Kidney glomerular epithelial cell (primary cell): Measurements from ENCODE around the gene SETD7.

ENCODE experiments used
- DNase-seq: peaks from one replicate; lab custom pipeline; 2025; lab: John Stamatoyannopoulos, UW

The SETD7 gene

GRCh38 chr4:139550724-139551429 is 5.1 kb downstream of the SETD7 start:
- no peak for DNase-seq

DNA sequence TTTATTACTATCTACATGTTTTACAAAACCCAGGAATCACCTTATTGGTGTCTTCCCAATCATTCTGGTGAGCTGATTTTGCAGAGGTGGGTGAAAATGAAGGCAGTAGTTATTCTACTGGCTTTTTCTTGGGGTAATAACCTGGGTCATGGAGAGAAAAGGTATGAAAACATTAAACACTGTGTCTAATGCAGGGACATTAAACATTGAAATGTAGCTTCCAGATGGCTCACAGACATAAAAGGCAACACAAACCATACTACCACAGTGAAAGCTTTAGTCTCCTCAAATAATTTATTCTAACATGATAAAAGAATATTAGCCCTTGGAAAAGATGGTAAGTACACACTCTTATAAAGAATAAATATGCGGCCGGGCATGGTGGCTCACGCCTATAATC is 8.0 kb downstream of the SETD7 start:
- no peak for DNase-seq

DNA sequence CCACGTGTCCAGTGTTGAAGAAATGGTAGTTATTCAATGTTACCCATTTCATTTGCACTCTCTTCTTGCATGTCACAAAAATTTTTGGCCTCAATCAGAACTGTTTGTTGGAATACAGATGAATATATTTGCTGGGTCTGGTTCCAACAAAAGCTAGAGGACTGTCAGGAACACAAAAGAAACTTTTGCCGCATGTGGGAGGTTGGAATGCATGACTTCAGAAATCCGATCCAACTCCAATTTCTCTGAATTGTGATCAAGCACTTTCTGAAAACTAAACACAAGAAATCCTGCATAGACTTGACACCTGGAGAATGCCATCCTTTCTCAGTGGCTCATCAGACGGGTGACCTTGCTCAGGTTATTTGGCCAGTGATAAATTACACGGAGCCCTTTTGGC is 15.4 kb downstream of the SETD7 start:
- no peak for DNase-seq

DNA sequence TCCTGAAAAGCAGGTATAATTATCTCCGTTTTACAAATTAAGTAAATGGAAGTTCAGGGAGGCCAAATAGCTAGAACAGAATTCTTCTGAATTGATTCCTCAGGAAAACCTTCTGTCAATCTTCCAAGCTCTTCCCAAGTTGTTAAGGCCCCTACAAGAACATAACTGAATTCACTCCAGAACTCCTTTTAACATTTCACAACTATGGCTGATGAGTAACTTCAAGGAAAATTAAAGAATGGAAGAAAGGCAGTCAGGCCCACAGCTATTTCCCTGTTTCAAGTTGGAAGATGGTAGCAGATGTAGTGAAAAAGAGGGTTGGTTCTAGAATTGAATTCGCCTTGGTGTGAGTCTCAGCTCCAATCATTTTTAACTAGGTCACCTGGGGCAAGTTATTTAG is 15.9 kb downstream of the SETD7 start:
- DNase-seq, result no peak

DNA sequence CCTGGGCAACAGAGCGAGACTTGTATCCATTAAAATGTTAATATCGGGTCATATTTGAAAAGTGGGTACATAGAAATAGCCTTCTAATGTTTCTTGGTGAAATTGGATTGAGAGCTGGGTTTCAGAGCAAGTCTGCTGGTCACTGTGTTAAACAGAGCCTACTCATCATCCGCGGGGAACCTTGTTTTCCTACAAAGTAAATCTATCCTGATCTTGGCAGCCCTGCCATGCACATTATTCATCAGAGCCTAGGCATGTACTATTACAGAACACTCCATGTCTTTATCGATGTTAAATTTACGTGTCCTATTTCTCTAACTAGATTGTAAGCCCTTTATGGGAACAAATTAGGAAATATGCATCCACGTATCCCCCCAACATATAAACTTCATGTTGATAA is 18.7 kb downstream of the SETD7 start:
- no peak for DNase-seq

DNA sequence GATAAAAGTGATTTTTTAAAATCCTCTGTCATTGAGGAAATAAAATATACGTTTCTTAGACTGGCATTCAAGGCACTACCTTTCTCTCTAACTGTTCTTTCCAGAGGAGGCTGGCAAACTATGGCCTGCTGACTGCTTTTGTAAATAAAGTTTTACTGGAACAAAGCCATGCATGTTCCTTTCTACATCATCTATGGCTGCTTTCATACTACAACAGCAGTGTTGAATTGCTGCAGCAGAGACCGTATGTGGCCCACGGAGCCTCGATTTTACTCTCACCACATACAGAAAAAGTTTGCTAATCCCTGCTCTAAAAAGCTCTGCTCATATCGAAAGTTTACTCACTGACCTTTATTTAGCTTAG is 20.2 kb downstream of the SETD7 start:
- no peak for DNase-seq

GRCh38 chr4:139535228-139535870 is 20.7 kb downstream of the SETD7 start:
- no peak for DNase-seq

DNA sequence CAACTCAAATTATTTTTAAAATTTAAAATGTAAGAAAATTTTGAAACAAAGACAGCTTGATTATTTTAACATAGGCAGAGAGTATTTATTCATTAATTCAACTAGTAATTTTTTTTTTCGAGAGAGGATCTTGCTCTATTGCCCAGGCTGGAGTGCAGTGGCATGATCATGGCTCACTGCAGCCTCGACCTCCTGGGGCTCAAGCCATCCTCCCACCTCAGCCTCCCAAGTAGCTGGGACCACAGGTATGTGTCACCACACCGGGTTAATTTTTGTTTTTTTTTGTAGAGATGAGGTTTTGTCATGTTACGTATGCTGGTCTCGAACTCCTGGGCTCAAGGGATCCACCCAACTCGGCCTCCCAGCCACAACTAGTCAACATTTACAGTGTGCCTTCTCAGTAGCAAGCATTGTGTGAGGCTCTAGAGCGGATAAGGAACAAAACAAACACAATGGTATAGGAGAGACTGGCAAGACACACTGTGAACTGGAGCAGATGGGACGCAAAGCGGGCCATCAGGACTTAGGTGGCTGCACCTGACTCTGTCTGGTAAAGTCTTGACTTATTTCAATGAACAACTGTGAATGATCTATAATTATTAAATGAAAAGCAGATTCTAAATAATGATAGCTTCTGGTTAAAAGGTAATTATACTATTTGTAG is 21.6 kb downstream of the SETD7 start:
- no peak for DNase-seq

DNA sequence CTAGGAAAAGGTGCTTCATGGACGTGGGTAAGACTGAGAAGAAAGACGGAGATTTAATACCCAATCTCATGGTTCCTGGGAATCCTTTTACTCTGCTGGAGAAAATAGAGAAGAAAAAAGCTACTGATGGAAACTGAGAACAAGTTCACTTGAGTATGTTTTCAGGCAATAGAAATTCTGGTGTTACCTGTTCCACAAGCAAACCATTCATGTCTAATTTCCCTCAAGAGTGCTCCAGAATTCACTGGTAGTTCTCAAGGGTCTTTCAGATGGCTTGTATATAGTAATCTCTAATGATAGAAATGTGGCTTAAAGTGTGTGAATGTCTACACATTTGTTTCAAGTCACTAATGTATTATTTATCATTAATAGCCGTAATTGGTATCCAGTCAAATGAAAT is 22.5 kb downstream of the SETD7 start:
- DNase-seq, result no peak

DNA sequence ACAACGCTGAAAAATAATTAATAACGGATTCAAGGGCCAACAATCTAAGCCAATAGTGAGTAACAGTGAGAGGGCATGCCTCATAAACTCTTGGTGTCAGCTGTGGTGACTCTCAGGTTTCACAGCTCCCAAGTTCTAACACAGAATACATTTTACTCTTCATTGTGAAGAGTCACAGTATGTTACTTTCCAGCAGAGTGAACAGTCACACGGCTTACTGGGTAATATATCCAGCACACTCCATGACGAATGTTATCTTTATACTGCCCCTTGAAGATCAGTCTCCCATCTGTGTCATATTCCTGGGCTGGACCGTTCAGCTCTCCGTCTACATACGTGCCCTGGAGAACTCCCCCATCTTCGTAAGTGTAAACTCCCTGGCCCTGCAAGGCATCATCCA is 23.1 kb downstream of the SETD7 start:
- DNase-seq, result peak; percentile 61

- peak; percentile 21 for DNase-seq
These were observed 25.1 kb downstream of the SETD7 start for GRCh38 chr4:139530833-139531427.

- DNase-seq, result no peak
These were observed 27.5 kb downstream of the SETD7 start for GRCh38 chr4:139528377-139529005.

GRCh38 chr4:139526928-139527327 is 29.1 kb downstream of the SETD7 start:
- no peak for DNase-seq

DNA sequence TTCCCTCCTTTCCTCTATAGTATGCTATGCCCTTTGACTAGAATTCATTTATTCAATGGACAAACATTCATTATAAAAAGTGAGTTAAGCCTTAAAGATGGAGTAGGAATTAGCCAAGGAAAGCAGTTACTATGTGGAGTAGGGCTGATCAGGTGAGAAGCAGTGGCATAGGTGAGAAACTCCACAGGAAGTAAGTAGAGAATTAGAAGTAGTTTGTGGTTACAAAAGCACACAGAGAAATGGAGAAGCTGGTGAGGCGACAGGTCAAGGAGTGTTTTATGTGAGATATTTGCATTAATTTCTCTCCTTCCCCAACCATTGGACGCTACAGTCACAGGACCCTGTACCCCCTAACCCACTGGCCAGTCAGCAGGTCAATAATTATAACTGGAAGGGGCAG is 30.6 kb downstream of the SETD7 start:
- no peak for DNase-seq

- no peak for DNase-seq
These were observed 31.9 kb downstream of the SETD7 start for GRCh38 chr4:139524062-139524631.

DNA sequence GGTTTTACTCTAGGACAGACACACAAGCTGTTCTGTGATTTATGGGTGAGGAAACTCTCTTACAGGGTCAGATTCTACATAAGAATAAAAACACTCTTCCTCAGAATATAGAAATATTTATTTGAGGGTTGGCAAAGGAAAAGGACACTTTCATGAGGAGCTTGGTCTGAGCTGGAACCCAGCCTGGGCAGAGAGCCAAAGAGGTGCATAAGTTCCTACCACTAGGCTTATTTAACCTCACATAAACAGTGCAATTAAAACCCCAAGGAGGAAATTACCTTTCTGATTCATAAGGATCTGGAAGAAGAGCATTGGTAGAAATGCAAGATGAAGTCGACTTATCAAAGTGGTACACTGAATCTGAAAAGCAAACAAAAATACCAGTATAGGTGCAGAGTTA is 32.9 kb downstream of the SETD7 start:
- DNase-seq, result no peak

DNA sequence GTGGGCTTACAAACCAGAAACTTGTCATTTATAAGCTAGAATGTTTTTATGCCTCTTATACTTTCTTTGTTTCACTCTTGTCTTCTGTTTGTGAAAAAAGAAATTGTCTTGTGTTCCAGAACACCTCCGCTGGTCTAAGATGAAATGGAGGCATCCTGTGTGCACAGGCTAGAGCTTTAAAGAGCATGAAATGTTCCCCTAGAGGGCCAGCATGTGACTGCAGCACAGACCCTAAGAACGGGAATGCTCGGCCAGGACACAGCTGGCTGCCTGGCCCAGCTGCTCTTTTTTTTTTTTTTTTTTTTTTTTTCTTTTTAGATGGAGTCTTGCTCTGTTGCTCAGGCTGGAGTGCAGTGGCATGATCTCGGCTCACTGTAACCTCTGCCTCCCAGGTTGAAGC is 33.6 kb downstream of the SETD7 start:
- no peak for DNase-seq

- DNase-seq, result no peak
These were observed 34.1 kb downstream of the SETD7 start for GRCh38 chr4:139521754-139522401.

- DNase-seq, result no peak
These were observed 40.5 kb downstream of the SETD7 start for GRCh38 chr4:139515531-139515958.

DNA sequence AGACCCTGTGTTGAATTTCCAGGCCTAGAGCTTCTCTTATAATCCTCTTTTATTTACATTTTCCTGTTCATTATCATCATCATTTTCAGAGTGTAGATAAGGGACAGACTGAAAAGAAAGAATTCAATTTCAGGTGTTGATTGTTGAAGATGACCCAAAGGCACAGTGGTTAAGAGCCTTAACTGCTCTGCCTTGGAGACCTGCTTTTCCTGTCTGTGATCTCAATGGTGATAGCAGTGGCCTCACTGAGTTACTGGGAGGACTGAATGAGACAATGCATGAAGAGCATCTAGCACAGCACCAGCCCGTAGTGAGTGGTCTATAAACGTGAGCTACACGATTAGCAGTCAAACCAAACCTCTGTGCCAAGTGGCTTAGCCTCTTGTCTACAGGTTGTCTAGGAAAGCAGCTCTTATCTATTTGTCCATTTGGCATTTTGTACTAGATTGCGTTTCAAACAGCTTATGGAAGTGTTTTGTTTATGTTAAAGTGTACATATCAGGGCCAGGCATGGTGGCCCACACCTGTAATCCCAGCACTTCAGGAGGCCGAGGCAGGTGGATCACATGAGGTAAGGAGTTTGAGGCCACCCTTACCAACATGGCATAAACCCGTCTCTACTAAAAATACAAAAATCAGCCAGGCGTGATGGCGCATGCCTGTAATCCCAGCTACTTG is 41.5 kb downstream of the SETD7 start:
- no peak for DNase-seq

- no peak for DNase-seq
These were observed 44.7 kb downstream of the SETD7 start for GRCh38 chr4:139511320-139511719.
